HCEC 1CT (cell line): ENCODE measurements around the gene ANXA7.

Source experiments
- DNase-seq: peaks from one replicate; pipeline ENCODE4 v3.0.0-alpha.2; 2017

The ANXA7 gene

DNA sequence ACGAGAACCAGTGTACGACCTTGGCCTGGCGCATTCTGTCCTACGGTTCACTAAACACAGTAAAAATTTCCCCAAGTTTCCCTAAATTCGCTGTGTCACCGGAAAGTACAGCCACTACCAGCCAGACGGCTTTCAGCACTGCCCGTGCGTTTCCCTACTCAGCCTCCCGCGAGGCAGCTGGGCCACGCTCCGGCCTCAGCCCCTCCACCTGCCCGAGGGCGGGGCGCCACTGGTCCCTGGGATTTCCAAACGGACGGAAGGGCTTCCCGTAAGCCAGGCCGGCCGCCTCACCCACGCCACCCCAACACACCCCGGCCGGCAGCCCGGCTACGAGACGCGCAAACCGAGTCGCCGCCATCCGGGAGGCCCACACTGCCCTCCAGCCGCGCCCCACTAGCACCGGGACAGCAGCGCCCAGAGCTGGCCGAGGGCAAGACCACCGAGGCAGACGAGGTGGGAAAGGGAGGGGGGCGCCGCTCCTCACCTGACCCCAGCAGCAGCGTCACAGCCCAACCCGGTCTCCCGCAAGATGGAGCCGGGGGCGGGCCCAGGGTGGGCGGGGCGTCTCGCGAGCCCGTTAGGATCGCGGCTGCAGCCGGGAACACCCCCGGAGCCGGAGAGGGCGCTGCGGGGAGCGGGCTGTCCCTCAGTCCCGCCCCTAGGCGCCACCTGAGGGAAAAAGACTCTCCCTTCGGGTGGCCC is at the start of gene ANXA7:
TSS of gene ANXA7 (minus strand) at position 531 of the 702 bp plus-strand sequence. CDS start 13,202 bp downstream, outside the sequence.
- DNase-seq: peak; percentile 84

DNA sequence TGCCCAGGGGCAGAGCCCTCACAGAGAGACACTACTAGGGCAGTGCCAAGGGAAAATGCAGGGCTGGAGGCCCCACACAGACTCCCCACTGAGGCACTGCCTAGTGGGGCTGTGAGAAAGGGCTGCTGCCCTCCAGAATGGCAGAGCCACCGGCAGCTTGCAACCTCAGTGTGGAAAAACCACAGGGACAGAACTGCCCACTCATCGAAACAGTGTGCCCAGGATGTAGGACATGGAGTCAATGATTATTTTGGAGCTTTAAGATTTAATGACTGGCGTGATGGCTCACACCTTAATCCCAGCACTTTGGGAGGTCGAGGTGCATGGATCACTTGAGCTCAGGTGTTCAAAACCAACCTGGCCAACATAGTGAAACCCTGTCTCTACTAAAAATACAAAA is 47.0 kb upstream of the ANXA7 start:
- no peak for DNase-seq

DNA sequence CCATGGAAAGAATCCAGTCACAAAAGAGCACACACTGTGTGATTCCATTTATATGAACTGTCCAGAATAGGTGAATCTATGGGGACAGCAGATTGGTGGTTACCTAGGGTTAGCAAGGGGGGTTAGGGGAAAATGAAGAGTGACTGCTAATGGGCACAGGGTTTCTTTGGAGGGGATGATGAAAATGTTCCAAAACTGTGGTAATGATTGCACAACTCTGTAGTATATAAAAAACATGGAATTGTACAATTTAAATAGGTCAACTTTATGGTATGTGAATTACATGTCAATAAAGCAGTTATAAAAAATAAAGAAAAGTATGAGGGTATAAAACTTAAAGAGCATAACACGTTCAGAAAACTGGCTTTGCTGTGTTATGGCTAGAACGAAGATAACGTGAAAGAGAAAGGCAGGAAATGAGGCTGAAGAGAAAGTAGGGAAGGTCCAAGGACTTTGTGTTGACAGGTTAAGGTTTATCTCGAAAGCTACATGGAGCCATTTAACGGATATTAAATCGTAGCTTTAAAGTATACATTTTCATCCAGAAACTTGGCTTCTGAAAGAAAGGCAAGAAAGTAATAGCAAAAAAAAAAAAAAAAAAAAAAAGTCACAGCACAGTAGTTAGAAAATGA is 45.9 kb upstream of the ANXA7 start:
- DNase-seq: no peak

DNA sequence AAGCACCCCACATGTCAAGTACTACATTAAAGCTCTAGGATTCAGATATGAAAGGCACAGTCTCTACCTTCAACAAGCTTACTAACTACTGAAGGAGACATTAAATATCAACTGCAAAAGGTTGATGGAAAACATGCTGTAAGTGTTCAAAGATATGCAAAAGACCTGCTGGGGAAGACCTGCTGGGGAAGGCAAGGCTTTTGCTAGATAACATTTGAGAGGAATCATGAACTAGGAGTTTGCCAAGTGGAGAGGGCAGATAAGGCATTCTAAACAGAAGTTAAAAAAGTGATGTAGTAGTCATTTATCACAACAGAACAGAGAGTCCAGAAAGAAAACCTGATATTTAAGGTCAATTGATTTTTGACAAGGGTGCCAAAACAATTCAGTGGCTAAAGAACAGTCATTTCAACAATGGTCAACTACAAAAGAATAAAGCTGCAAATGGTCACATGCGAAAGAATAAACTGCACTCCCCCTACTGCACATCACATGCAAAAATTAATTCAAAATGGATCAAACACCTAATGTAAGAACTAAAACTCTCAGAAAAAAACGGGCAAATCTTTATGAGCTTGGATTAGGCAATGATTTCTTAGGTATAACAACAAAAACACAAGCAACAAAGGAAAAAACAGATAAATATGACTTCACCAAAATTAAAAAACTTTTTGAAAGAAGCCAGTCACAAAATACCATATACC is 42.5 kb upstream of the ANXA7 start:
- DNase-seq: no peak

DNA sequence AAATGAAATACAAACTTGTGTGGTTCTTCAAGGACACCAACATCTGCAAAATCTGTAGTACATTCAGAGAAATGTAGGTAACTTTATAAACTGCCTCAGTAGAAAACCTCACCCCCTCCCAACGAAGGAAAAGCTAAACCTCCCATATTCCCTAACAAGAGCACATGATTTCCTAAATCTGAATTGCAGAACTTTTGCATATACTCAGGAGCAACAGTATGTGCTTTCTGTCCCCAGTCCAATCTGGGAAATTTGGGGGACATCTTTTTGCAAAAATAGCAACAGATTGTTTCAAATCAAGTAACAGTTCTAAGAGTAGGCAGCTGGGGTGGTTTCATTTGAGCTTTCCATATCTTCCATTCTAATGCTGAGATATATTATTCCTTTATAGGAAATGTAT is 35.3 kb upstream of the ANXA7 start:
- DNase-seq: no peak

DNA sequence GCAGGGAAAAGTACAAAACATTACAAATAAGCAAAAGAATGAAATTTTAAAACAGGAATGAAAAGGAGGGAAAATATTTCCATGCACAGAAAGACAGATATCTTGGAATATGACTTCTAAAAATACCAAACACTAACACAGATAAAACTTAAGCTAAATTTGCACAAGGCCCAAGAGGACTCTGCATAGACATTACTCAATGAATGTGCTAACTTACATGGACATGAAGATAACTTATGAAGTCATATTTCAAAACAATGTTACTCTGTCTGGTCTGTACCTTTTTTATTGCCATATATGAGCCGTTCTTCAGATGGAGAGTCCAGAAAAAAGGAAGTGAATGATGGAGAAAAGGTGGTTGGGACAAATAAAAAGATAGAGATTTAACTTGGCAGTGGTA is 34.5 kb upstream of the ANXA7 start:
- DNase-seq: no peak

DNA sequence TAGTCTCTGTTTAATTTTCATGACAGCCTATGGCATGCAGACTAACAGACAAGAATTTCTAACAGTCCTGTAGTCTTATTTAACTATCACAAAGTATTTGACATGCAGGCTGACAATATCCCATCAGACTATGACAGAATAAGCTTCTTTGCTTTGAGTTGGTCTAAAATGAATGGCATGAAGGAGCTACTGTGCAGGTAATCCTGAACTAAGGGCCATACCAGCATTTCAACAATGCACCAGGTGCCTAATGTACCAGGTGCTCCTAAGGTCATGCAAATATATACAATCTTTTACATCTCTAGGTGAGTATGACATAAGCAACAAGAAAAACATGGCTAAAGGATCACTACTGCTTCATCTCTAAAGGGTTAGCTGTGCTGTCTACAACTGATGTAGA is 33.1 kb upstream of the ANXA7 start:
- no peak for DNase-seq

DNA sequence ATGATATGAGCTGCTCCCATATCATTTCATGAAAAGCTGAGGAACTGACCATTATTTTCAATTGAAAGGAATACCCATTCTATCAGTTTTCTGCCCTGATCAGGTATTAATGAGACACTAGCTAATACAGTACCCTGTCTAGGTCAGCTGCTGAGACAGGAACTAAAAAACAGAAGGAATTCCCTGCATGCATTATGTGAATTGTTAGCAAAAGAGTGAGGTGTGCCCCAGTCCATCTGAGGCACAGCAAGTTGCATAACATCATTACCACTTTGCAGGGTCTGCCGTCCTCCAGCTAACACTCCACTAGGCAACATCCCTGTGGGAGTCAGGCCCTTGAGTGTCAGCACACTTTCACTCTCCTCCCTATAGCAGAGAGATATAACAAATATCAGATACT is 30.6 kb upstream of the ANXA7 start:
- DNase-seq: no peak

DNA sequence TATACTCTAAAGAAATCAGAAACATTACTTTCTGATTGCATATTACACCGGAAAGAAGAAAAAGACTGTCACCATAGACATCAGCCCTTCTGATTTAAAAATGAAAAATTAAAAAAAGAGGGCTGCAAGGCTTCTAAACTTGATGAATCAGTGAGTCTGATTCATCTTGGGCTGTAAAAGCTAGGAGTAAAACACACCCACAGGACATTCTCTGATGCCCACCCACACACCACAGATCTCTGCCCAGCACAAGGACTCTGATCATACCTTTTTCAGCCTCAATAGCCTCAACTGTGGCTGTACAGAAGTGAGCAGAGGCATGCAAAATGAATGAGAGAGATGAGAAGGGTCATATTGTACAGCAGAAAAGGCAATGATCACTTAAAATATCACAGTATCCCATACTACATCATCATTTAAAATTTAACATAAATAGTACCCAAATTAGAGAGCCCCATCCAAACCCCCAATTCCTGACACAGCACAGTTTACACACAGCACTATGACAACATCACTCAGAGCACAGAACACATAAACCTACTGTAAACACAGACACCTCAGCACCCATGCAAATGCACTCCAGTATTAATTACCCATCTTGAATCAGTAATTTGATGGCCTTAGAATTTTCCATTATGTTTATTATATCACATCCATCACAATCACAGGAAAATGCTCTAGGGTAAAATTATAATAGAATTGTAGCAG is 25.9 kb upstream of the ANXA7 start:
- peak; percentile 75 for DNase-seq

DNA sequence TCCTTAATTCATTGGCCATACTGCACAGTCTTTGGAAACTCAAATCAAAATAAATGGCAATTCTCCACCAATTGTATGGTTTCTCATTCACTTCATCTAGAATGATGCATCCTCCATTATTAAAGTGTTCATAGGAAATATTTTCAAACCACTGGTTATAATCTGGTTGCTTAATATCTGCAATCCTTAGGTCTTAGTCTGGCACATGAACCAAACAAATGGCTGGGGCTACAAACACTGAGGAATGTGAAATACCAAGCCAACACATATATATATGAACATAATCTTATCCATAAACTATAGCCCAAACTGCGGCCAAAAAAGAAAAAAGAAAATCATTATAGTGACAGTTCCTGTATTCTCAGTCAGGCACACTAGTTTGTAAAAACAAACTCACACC is 25.2 kb upstream of the ANXA7 start:
- peak; percentile 74 for DNase-seq

- DNase-seq: no peak
Observed at GRCh38 chr10:73433538-73433867, 19.6 kb upstream of the ANXA7 start, which contains the start of gene MSS51. Gene MSS51 (minus strand): TSS chr10:73433561. CDS start chr10:73428284, 5,277 bp downstream.

DNA sequence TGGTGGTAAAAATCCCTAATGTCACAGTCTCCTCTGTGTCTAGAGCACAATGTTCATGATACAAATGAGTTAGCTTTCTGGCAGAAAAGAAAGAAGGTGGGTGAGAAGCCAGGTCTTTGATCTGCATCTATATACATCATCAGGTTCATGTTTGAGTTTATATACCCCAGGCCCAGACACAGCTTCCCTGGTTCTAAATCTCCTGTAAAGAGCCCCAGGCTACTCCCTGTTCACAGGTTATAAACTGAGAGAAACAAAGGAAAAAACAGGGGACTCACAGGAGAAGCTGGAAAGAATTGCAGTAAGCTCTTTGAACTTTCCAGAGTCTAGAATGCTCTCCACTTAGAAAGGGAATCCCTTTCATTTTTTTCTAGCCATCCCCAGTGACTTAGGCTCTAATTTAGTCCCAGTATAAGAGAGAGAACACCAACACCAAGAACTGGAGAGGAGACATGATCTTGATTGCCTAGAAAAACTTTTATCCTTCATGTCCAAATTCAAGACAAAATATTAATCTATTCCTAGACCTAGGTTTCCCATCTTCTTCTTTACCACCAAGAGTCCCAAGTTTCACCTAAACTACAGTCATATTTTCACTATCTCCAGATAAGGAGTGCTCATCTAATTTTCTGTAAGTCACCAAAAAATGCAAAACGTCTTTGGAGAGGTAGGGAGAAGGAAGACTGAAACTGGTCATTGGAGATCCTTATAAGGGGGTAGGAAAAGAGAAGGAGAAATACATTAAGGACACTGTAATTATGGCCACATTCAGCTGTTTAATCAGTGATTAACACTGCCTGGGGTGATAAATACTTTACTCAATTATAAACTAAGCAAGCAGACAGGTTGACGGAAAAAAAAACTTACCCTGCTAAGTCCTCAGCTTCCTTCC is 19.0 kb upstream of the ANXA7 start:
- DNase-seq: no peak

GRCh38 chr10:73426318-73426717 is 12.5 kb upstream of the ANXA7 start:
- DNase-seq: no peak

- DNase-seq: no peak
Observed at GRCh38 chr10:73424478-73424877, 10.6 kb upstream of the ANXA7 start.

- no peak for DNase-seq
Observed at GRCh38 chr10:73423309-73423708, 9.5 kb upstream of the ANXA7 start.

DNA sequence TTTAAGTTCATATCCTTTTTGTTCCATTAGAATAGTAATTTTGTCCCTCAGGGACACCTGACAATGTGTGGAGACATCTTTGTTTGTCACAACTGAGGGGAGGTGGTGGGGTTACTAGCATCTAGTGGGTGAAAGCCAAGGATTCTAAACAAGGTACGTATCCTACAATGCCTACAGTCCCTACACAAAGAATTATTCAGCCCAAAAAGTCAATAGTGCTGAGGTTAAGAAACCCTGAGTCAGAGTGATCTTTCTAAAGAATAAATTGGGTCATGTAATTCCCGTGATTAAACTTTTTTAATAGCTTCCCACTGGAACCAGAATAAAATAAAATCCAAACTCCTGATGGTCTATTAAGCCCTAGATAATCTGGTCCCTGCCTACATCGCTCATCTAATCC is 2.7 kb upstream of the ANXA7 start:
- no peak for DNase-seq

DNA sequence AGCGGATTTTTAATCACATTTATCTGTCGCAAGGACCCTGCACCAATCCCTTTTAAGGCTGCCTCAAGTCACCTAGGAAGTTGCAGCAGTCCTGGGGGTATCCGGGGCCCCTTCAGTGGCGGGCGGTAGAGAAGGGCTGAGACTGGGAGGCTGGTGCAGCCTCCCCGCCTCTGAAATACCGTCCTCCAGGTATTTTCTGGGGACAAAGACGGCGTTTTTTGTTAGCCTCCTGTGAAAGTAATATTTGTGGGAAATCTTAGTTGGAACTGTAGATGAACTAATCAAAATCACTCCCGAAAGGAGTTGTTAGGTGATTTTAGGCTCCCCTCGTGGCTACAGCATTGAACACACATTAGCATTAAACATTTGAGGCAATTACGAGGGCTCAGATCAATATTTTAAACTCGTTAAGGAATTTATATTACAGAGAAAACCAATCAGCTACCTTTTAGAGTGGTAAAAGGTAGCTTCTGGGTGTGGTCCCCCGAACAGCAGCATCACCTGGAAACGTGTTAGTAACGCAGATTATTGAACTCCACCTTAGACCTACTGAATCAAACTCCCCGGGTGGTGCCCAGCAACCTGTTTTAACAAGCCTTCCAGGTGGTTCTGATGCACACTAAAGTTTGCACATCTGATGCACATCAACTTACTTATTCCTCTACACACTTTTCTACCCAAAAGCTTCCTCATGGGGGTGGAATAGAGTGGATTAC is 530 bp upstream of the ANXA7 start:
- DNase-seq: no peak

DNA sequence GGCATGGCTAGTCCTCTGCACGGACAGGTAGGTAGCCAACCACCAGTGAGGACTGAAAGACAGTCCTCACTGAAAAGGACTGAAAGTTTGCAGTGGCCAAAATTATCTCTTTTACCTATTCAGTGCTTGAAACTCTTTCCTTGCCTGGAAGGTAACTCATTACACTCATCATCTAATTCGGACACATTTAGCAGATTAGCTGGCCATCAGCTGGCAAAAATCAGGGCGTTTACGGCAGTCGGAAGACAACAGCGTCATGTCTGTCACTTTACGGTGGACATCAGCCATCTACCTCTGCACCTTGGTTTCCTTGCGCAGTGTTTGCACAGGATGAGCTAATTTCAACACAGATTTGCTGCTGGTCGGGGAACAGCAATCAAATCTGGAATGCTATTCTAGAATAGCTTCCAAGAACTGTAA is 740 bp downstream of the ANXA7 start:
- DNase-seq: peak; percentile 10

DNA sequence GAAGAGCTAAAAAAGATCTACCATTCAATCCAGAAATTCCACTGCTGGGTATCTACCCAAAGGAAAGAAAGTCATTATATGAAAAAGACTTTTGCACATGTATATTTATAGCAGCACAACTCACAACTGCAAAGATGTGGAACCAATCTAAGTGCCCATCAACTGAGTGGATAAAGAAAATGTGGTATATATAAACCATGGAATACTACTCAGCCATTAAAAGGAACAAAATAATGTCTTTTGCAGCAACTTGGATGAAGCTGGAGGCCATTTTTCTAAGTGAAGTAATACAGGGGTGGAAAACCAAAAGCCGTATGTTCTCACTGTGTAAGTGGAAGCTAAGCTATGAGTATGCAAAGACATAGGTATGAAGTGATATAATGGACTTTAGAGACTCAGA is 3.0 kb downstream of the ANXA7 start:
- no peak for DNase-seq

GRCh38 chr10:73408978-73409521 is 4.8 kb downstream of the ANXA7 start:
- no peak for DNase-seq

DNA sequence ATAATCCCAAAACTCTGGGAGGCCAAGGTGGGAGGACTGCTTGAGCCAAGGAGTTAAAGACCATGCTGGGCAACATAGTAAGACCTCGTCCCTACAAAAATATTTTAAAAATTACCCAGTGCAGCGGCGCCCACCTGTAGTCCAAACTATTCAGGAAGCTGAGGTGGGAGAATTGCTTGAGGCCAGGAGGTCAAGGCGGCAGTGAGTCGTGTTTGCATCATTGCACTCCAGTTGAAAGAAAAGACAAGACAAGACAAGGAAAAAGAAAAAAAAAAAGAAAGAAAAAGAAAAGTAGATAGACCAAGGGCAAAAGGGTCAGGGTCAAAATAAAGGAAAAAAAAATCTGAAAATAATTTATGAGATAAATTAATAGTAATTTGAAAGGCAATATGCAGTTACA is 5.8 kb downstream of the ANXA7 start:
- DNase-seq: peak; percentile 7

GRCh38 chr10:73407495-73407894 is 6.4 kb downstream of the ANXA7 start:
- DNase-seq: no peak
